RWPE1 (cell line): ENCODE measurements around the gene RAB3IL1.
"Not testable (repeated sequence)": the region's sequence is repeated elsewhere in the genome, so short reads cannot be mapped to it uniquely, and the experiment has no call there.

Source experiments
- CTCF ChIA-PET: fragments of 350-600 bp; sonication (Branson Sonifier 250); formaldehyde crosslinking; extraction: SDS; loops from one replicate; lab custom pipeline; 2021; lab: Yijun Ruan, JAX
- POLR2A ChIA-PET: fragments of 400-600 bp; formaldehyde crosslinking; extraction: SDS; loops from one replicate; lab custom pipeline; 2020; ENCODE audit warnings: antibody characterized with exemption; ENCODE audit not compliant: low non-redundant PET; lab: Yijun Ruan, JAX
- DNase-seq: peaks from one replicate; pipeline ENCODE4 v3.0.0; 2012; ENCODE audit warnings: low spot score
- H3K27ac ChIP-seq: fragments of 450-650 bp; 2 replicates; pipeline ENCODE4 v1.5.1; 2017
- TF ChIP-seq, protein P1 (sequence below): fragments of 450-650 bp; conservative IDR thresholded peaks from 2 replicates; pipeline ENCODE4 v1.5.1; 2017; ENCODE audit warnings: low read depth, mild to moderate bottlenecking

RAB3IL1 gene

GRCh38 chr11:61917334-61918109 is at the start of gene RAB3IL1:
Gene RAB3IL1, minus strand, starts transcription at chr11:61917566. Its CDS starts 199 bp downstream, at chr11:61917367.
- DNase-seq, result peak; percentile 41
- TF ChIP-seq, protein P1, sequence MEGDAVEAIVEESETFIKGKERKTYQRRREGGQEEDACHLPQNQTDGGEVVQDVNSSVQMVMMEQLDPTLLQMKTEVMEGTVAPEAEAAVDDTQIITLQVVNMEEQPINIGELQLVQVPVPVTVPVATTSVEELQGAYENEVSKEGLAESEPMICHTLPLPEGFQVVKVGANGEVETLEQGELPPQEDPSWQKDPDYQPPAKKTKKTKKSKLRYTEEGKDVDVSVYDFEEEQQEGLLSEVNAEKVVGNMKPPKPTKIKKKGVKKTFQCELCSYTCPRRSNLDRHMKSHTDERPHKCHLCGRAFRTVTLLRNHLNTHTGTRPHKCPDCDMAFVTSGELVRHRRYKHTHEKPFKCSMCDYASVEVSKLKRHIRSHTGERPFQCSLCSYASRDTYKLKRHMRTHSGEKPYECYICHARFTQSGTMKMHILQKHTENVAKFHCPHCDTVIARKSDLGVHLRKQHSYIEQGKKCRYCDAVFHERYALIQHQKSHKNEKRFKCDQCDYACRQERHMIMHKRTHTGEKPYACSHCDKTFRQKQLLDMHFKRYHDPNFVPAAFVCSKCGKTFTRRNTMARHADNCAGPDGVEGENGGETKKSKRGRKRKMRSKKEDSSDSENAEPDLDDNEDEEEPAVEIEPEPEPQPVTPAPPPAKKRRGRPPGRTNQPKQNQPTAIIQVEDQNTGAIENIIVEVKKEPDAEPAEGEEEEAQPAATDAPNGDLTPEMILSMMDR, result no peak
- ChIA-PET CTCF (interaction anchor here (0.6 to 2.0 kb wide), 5 partner anchors 18 to 54 kb away, joined by 3 to 8 read pairs (median 3); no protein-coding TSS in a partner anchor), POLR2A (no interaction called here)
- no peak within 1 kb of the TSS for H3K27ac ChIP-seq

DNA sequence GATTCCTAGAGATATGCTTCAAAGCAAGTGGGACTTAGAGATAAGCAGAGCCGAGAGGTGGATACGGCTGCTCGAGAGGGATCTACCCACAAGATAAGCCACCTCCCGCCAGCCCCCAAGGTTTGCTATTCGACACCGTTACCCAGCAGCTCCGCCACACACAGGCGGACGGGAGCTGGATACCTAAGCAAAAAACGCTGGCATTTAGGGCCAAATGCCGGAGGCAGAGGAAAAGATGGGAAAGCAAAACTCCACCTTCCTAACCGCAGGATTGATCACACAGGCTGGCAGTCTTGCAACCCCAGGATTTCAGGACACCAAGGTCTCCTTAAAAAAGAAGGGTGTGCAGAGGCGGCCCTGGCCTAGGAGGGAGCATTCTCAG is 49.4 kb upstream of the RAB3IL1 start:
- TF ChIP-seq, protein P1, result no peak
- ChIA-PET CTCF (interaction anchor here (0.6 to 0.8 kb wide), 2 partner anchors 52 to 94 kb away, joined by 4 to 5 read pairs; no protein-coding TSS in a partner anchor), POLR2A (interaction anchor here (1.2 to 1.5 kb wide), 2 partner anchors 81 to 86 kb away, joined by 5 read pairs; no protein-coding TSS in a partner anchor)
- H3K27ac ChIP-seq, result peak overlapping the region; percentile 96
- DNase-seq, result no peak

DNA sequence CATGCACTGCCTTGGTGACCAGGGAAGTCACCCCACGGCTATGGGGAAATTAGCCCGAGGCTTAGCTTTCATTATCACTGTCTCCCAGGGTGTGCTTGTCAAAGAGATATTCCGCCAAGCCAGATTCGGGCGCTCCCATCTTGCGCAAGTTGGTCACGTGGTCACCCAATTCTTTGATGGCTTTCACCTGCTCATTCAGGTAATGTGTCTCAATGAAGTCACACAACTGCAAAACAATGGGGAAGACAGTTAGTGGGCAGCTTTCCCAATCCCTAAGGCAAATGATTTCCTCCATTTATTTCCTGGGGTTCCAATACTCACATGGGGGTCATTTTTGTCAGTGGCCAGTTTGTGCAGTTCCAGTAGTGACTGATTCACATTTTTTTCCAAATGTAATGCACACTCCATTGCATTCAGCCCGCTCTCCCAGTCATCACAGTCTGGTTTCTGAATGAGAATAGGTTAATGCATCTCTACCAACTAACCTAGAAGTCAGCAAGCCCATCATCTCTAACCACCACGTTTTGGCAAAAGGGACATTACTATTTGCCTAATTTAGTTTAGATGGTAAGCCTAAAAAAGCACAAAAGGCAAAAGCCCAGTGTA is 47.4 kb upstream of the RAB3IL1 start:
- POLR2A ChIA-PET, DNase-seq: not testable (repeated sequence)
- CTCF ChIA-PET, result interaction anchor here (1.5 kb wide), 1 partner anchor 67 kb away, joined by 7 read pairs; no protein-coding TSS in a partner anchor
- peak overlapping the region; percentile 67 for H3K27ac ChIP-seq

- TF ChIP-seq, protein P1, result no peak
- no peak for DNase-seq
- ChIA-PET CTCF (interaction anchor here (1.0 kb wide), 1 partner anchor 118 kb away, joined by 4 read pairs; no protein-coding TSS in a partner anchor), POLR2A (interaction anchor here (0.7 kb wide), 1 partner anchor 9 kb away, joined by 5 read pairs; no protein-coding TSS in a partner anchor)
- peak overlapping the region; percentile 69 for H3K27ac ChIP-seq
These were observed 46.8 kb upstream of the RAB3IL1 start for GRCh38 chr11:61964058-61964665.

GRCh38 chr11:61963282-61964057 is 46.1 kb upstream of the RAB3IL1 start:
- POLR2A ChIA-PET, result interaction anchor here (0.7 kb wide), 1 partner anchor 9 kb away, joined by 5 read pairs; no protein-coding TSS in a partner anchor
- no peak for DNase-seq
- CTCF ChIA-PET, result interaction anchor here (1.0 to 1.3 kb wide), 2 partner anchors 16 to 119 kb away, joined by 4 to 5 read pairs; no protein-coding TSS in a partner anchor
- peak overlapping the region; percentile 69 for H3K27ac ChIP-seq
- TF ChIP-seq, protein P1, result no peak

DNA sequence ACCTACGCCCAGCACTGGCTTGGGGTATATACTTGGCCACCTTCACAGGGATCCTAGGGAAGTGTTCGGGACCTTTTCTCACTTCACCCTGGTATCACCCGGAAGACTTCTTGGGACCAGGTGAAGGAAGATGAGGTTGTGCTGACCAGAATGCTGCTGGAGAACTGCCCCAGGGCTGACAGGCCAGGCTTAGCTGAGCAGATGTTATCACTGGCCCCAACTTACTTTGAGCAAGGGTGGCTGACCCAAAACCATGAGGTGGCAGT is 45.6 kb upstream of the RAB3IL1 start:
- CTCF ChIA-PET, result interaction anchor here (0.9 to 1.3 kb wide), 3 partner anchors 15 to 119 kb away, joined by 3 to 5 read pairs (median 4); no protein-coding TSS in a partner anchor
- H3K27ac ChIP-seq, result peak overlapping the region; percentile 69

More for the DNA sequence above, 45.6 kb upstream of the RAB3IL1 start:
- no peak for DNase-seq
- POLR2A ChIA-PET, result interaction anchor here (0.6 kb wide), 2 partner anchors 57 to 73 kb away, joined by 3 read pairs; no protein-coding TSS in a partner anchor
- TF ChIP-seq, protein P1, result no peak
